Suppressor macrophage (primary cell): ENCODE measurements around the gene RBM17.
A peak's percentile ranks its signal among the peaks of the same experiment; 100 is the strongest.
"Not testable (repeated sequence)": the region's sequence is repeated elsewhere in the genome, so short reads cannot be mapped to it uniquely, and the experiment has no call there.

ENCODE experiments used
- DNase-seq, 4 experiments: peaks; one replicate each; pipeline ENCODE4 v3.0.0-alpha.2; 2020 to 2022

The RBM17 gene

GRCh38 chr10:6080417-6080973, 8.3 kb upstream of the RBM17 start:
- no peak for DNase-seq

GRCh38 chr10:6082496-6083395, 6.1 kb upstream of the RBM17 start:
- DNase-seq: no peak

- DNase-seq: no peak
Measured at GRCh38 chr10:6083523-6084475, 5.0 kb upstream of the RBM17 start.

GRCh38 chr10:6086375-6087233, 2.2 kb upstream of the RBM17 start:
- peak; percentile 95 to 97 (median 95) for DNase-seq

GRCh38 chr10:6089334-6090219, 743 bp downstream of the RBM17 start:
- DNase-seq: peak in 3 of 4 experiments; percentile 28 to 43 (median 32)

GRCh38 chr10:6091630-6092029, 2.8 kb downstream of the RBM17 start:
- no peak for DNase-seq

GRCh38 chr10:6092731-6093130, 3.9 kb downstream of the RBM17 start:
- DNase-seq: peak in 1 of 4 experiments; percentile 19

- no peak for DNase-seq
Measured at GRCh38 chr10:6095810-6096570, 7.2 kb downstream of the RBM17 start.

GRCh38 chr10:6097063-6097462, 8.2 kb downstream of the RBM17 start:
- no peak for DNase-seq

- DNase-seq: no peak
Measured at GRCh38 chr10:6098156-6098555, 9.3 kb downstream of the RBM17 start.

- DNase-seq: no peak
Measured at GRCh38 chr10:6100370-6100769, 11.5 kb downstream of the RBM17 start.

GRCh38 chr10:6101181-6101580, 12.3 kb downstream of the RBM17 start:
- DNase-seq: no peak

GRCh38 chr10:6102128-6102527, 13.3 kb downstream of the RBM17 start:
- no peak for DNase-seq

- DNase-seq: no peak
Measured at GRCh38 chr10:6103591-6103990, 14.8 kb downstream of the RBM17 start.

GRCh38 chr10:6107616-6108015, 18.8 kb downstream of the RBM17 start:
- not testable (repeated sequence) for DNase-seq

GRCh38 chr10:6108072-6108471, 19.2 kb downstream of the RBM17 start:
- no peak for DNase-seq

- peak; percentile 63 to 77 (median 68) for DNase-seq
Measured at GRCh38 chr10:6108631-6109443, 20.0 kb downstream of the RBM17 start.

- DNase-seq: no peak
Measured at GRCh38 chr10:6109444-6109775, 20.6 kb downstream of the RBM17 start.

GRCh38 chr10:6110136-6110535, 21.3 kb downstream of the RBM17 start:
- DNase-seq: no peak
